Measurements from ENCODE around the gene MAP3K6.

The MAP3K6 gene

GRCh38 chr1:27380224-27380623, 13.5 kb upstream of the MAP3K6 start:
- in situ Hi-C loops (cut with MboI; ENCODE audit: low sequenced_read_pairs), result no loop called here

DNA sequence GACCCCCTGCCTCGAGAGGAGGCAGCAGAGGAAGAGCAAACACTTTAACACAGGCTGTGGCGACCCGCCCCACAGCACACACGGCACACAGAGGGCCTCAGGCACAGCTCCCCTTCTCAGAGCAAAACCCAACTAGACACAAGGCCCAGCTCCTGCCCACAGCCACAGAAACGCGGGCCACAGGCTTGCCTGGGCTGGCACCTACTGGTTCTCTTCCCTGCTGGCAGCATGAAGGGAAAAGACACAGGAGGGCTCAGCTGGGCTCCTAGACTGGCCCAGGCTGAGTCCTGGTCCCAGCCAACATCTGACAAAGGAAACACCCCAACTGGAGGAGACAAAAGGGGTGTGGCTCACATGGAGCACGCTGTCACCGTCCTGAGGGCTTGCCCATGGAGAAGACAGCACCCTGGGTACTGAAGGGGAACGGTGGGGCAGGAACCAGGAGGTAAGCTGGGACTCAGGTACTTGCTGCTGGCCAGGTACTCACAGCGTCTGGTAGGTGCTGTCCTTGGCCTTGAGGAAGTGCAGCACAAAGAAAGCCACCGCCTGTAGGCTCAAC, 12.9 kb upstream of the MAP3K6 start:
- in situ Hi-C loops (cut with MboI; ENCODE audit: low sequenced_read_pairs), result no loop called here

DNA sequence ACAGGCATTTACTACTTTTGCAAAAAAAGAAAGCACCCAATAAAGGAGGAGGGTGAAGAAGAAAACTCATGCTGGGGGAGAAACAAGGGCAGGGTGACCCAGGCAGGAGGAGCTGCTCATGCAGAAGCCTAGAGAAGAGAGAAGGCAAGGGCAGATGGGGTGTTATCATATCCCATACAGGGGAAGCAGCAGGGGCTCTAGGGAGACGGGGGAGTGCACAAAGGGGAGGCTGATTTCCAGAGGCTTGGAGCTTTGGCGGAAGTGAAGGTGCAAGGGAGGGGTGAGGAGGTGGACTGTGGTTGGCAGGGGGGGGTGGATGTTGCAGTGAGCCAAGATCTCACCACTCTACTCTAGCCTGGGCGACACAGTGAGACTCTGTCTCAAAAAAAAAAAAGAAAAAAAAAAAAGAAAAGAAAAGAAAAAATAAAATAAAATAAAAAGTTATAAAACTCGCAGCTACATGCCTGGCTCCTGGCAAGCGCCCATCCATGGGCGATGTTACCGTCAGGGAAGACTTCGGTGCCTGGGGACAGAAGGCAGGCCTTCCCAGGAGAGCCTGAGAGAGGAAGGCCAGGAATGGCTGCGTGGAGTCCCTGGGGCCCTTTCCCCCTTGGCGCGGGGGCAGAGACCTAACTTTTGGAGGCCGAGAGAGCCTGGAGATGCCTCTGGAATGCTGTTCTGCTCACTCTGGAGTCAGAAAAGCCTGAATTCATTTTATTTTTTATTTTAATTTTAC, 11.2 kb upstream of the MAP3K6 start:
- in situ Hi-C loops (cut with MboI; ENCODE audit: low sequenced_read_pairs), result no loop called here

GRCh38 chr1:27374362-27375086, 7.8 kb upstream of the MAP3K6 start, which contains the start of gene FCN3:
Gene FCN3, minus strand, starts transcription at chr1:27374824. Its CDS starts 6 bp downstream, at chr1:27374818.
- in situ Hi-C loops (cut with MboI; ENCODE audit: low sequenced_read_pairs), result no loop called here

GRCh38 chr1:27372808-27373690, 6.3 kb upstream of the MAP3K6 start:
- in situ Hi-C loops (cut with MboI; ENCODE audit: low sequenced_read_pairs), result no loop called here

DNA sequence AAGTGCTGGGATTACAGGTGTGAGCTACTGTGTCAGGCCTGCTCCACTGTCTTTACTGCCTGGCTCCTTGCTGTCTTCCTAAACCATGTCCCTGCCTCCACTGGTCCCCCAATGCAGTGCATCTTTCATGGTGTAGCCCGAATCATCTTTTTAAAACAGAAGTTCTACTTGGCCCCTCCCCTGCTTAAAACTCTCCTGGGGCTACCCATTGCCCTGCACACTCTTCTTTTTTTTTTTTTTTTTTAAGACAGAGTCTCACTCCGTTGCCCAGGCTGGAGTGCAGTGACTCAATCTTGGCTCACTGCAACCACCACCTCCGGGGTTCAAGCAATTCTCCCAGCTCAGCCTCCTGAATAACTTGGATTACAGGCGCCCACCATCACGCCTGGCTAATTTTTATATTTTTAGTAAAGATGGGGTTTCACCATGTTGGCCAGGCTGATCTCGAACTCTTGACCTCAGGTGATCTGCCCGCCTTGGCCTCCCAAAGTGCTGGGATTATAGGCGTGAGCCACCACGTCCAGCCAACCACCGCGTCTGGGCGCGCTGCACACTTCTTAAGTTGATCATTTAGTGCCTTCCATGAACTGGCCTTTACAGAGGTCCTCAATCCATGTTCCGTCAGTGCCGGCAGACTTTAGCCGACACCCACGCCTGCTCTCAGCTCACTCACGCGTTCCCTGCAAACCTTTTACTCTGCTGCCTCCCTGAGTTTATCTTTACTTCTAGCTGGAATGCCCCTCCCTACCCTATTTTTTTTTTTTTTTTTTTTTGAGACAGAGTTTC, 5.5 kb upstream of the MAP3K6 start:
- in situ Hi-C loops (cut with MboI; ENCODE audit: low sequenced_read_pairs), result no loop called here

DNA sequence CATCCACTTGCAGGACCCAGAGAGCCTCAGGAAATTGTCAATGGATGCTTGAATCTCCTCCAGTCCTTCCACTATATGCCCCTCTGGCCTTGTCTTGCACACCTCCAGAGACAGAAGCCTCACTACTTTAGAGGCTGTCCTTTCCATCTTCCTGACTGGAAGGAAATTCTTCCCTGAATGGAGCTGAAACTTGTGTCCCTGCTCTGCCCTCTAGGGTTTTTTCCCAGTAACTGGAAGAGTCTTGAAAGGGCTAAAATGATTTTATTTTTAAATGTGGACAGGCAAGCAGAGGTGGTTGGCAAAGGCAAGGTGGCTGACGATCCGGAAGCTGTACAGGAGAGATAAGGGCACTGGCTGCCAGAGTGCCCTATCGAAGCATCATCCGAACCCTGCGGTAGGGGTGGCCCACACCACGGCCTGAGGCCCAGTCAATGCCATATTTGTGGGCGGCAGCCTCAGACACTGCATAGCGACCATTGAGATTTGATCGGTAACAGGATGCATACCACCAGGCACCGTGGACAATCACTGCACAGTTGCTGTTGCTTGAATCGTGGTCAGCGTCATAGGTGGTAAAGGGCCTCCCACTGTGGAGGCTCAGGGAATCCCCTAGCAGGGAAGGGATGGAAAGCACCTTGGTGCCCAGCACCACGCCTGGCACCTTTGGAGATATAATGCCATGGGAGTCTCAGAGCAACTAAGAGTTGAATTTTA, 2.3 kb upstream of the MAP3K6 start:
- in situ Hi-C loops (cut with MboI; ENCODE audit: low sequenced_read_pairs), result no loop called here

DNA sequence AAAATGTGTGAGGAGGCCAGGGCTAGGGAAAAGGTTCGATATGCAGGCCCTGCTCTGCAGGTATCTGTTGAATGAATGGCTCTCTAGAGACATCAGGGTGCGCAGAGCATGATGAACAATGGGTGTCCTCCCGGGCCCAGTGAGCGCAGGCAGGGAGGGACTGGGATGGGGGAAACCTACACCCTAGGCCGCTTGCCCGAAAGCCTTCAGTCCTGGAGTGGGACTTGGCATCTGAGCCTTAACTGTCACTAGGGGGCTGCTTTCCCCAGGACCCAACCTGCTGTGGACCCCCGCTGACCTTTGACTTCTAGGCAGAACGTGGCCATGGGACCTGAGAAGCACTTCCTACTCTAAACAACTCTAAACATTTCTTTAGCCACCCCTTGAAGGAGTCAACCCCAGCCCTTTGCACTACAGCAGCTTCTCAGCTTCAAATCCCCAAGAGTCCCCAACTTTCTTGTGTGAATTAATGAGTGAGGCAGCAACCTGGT, 444 bp upstream of the MAP3K6 start:
- in situ Hi-C loops (cut with MboI; ENCODE audit: low sequenced_read_pairs), result no loop called here

DNA sequence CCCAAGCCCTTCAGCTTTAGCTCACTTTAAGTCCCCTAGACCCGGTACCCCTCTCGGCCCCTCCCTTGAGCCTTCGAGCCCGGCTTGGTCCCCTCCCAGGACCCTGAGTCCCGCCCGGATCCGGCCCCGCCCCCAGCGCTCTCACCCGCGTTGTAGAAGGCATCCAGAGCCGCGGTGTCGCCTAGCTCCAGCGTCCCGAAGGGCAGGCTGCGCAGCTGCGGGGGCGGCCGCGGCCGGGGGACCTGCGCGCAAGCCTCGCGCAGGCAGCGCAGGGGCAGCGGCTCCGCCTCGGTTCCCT, 699 bp downstream of the MAP3K6 start:
- in situ Hi-C loops (cut with MboI; ENCODE audit: low sequenced_read_pairs), result no loop called here

GRCh38 chr1:27365372-27366112, 1.2 kb downstream of the MAP3K6 start:
- in situ Hi-C loops (cut with MboI; ENCODE audit: low sequenced_read_pairs), result no loop called here

DNA sequence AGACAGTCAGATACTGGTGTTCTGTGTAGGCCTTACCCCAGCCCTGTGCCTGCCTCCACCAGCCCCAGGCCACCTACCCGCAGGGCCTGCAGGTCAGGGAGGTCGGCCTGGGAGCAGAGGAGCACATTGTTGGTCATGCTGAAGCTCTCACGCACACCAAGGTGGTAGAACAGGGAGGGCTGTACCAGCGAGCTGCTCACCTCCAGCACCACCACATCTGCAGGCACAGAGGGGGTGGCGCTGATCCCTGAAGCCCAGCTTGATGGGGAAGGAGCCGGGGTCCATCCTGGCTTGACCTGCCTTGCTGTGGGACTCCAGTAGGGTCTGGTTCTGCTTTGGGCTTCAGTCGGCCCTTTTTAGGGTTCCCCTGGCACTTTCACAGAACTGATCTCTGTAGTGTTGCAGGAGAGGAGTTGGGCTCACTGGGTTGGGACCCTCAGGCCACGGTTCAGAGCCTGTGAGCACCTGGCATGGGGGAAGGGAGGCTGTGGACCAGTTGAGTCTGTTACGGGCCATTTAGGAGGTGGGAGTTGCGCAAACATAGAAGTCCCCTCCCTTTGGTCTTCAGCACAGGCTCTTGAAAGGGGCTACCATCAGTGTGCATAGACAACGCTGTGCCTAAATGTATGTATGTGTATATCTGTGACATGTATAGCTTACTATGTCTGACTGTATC, 1.9 kb downstream of the MAP3K6 start:
- in situ Hi-C loops (cut with MboI; ENCODE audit: low sequenced_read_pairs), result no loop called here

DNA sequence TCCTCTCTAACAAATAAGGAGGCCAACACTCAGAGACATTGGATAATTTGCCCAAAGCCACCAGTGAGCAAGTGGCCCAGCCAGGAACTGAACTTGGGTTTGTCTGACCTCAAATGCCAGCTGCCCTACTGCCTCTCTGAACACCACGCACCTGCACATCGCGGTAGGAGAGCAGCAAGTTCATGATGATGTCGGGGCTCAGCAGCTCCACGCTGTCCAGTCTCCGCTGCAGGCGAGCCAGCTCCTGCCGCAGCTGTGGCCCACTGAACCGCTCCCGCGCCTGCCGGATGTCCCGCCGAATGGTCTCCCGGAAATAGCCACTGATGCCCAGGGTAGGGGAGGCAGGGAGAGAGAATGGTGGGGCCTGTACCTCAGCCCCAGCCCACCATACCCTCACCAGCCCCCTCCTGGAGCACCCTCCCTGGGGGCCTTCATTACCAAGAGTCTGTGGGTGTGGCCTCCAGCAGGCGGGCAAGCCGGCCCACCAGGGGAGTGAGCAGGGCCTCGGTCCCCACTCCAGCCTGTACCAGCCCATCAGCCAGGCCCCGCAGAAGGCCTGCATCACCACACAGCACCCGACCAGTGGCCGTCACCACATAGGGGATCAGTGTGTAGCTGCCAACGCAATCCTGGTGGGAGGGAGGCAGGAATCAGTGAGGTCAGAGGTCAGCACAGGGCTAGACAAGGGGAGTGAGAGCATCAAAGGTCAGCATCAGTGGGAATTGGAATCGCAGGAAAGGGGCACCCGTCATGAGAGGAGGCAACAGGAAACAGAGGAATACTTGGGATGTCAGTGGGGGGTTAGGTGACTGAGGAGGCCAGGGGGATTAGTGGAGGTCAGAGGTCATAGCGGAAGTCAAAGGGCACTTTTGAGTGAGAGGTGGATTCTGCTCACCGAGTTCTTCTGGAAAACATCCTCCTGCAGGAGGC, 2.7 kb downstream of the MAP3K6 start:
- in situ Hi-C loops (cut with MboI; ENCODE audit: low sequenced_read_pairs), result no loop called here

DNA sequence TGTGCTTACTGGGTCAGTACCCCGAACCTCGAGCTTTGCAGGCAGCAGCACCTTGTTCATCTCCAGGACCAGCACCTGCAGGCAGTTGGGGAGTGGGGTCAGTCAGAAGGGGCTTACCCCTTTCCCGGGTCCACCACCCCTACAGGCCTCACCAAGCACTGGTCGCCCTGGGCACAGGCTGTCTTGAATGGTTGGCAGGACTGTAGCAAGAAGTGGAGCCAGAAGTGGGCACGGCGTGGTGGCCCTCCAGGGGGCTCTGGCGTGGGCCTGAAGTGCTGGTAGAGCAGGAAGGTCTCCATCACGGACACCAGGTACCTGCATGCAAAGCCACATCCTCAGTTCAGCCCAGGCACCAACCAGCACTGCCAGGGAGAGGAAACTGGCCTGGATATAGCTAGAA, 5.2 kb downstream of the MAP3K6 start:
- in situ Hi-C loops (cut with MboI; ENCODE audit: low sequenced_read_pairs), result no loop called here

- in situ Hi-C loops (cut with MboI; ENCODE audit: low sequenced_read_pairs), result no loop called here
Measured at GRCh38 chr1:27361044-27361402, 5.7 kb downstream of the MAP3K6 start.

- in situ Hi-C loops (cut with MboI; ENCODE audit: low sequenced_read_pairs), result no loop called here
Measured at GRCh38 chr1:27360159-27361043, 6.4 kb downstream of the MAP3K6 start.

GRCh38 chr1:27359822-27360158, 7.0 kb downstream of the MAP3K6 start:
- in situ Hi-C loops (cut with MboI; ENCODE audit: low sequenced_read_pairs), result no loop called here

GRCh38 chr1:27358928-27359313, 7.8 kb downstream of the MAP3K6 start:
- in situ Hi-C loops (cut with MboI; ENCODE audit: low sequenced_read_pairs), result no loop called here
